NK-92 (cell line): ENCODE results near the gene NCR2.

Experiments
- DNase-seq: peaks from one replicate; lab custom pipeline; 2025; ENCODE audit not compliant: unreplicated experiment; lab: John Stamatoyannopoulos, UW

NCR2 gene

GRCh38 chr6:41327177-41327576 lies 8.2 kb upstream of the NCR2 start:
- DNase-seq, result no peak

DNA sequence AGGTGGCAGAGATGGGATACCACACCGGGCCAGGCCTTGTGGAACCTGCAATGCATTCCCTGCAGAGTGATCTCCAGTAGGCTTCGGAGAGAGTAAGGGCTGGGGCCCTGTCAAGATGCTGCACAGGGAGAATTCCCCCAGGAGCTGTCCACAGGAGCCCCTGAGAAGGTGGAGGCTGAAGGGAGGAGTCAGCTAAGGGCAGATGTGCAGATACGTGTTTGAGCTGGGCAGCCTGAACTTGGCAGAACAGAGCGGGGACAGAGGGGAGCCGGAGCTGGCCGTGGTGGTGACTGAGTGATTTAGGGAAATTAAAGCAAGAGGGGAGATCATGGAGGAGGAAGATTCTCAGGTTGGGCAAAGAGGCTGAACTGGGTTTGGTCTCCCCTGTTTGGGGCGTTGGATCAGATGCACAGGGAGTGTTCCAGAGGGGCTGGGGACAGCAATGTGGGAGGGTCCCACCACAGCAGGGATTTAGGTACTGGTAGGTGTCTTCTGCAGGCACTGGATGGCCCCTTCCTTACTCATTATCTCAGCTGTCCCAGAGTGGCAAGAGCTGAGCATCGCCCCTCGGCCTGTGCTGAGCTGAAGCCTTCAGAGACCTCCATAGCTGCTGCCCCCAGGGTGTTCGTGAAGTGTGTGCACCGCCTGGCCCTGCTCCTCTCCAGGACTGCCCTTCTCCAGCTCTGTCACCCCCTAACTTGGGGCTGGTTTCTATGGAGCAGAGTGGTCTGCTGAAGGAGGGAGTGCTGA lies 3.8 kb upstream of the NCR2 start:
- DNase-seq, result no peak

GRCh38 chr6:41332241-41332640 lies 3.2 kb upstream of the NCR2 start:
- DNase-seq, result no peak

DNA sequence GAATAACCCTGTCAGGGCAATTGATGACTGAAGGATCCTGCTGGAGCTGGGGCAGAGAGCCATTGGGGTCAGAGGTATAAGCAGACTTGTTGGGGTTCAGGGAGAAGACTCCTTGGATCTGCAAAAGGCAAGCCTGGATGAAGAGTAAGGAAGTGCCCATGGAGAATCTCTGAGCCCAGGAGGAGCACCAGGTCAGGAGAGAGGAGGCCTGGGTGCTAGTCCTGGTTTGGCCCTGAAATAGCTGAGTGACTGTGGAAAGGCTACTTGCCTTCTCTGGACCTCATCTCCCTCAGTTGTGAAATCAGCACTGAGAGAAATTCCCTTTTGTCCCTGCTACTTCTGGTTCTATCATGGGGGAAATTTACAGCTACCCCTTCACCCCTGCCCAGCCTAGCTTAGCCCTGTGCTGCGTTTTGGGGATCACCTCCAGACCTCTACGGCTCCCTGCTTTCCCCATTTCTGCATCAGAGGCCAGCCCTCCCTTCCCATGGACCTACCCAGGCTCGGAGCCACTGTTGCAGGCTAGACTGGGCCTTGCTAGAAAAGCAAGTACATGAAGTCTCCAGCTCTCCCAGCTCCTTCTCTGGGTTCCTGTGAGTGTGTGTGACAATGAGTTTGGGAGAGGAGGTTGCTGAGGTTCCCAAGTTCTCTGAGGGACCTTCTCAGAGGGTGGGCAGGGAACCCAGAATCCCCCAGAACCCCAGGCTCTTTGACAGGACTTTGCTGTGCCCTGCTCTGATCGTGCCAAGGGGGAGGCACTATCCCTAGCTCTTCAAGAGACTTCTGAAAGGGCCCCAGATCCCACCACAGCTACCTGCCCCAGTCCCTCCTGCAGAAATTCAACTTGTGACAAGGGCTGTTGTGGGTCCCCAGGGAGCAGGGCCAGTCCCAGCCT lies 2.3 kb upstream of the NCR2 start:
- DNase-seq, result no peak

- no peak for DNase-seq
Measured at GRCh38 chr6:41334482-41335040, 847 bp upstream of the NCR2 start.

- no peak for DNase-seq
Measured at GRCh38 chr6:41335943-41336342, 535 bp downstream of the NCR2 start.

- no peak for DNase-seq
Measured at GRCh38 chr6:41336824-41337223, 1.4 kb downstream of the NCR2 start.

GRCh38 chr6:41337709-41338108 lies 2.3 kb downstream of the NCR2 start:
- DNase-seq, result no peak

DNA sequence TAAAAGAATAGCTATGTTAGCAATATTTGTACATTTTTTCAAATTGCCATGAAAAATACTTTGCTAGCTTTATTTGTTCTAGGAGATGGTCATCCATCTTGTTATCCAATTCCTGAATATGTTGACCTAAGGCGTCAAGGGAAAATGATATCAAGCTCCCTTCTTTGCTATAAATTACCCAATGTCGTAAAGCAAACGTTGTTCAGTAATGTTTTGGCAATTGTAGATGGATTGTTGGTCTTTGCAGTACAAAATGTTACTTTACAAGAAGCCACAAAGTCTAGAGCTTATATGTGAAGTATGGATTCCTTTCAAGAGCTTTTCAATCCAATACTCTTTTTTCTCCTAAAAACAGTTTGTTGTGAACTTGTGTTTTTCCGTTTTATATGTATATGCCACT lies 3.3 kb downstream of the NCR2 start:
- DNase-seq, result no peak

DNA sequence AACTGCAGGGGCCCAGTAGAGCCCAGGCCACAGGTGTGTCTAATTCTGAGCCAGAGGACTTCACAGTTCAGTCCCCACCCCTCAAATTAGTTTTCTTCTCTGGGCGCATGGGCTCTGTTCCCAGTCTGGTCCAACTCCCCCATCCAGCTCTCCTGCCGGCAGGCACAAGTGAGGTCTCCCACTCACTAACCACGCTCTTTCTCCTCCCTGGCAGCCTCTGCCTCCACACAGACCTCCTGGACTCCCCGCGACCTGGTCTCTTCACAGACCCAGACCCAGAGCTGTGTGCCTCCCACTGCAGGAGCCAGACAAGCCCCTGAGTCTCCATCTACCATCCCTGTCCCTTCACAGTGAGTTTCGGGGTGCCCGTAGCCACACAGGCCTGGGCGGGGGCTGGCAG lies 6.2 kb downstream of the NCR2 start:
- DNase-seq, result no peak

DNA sequence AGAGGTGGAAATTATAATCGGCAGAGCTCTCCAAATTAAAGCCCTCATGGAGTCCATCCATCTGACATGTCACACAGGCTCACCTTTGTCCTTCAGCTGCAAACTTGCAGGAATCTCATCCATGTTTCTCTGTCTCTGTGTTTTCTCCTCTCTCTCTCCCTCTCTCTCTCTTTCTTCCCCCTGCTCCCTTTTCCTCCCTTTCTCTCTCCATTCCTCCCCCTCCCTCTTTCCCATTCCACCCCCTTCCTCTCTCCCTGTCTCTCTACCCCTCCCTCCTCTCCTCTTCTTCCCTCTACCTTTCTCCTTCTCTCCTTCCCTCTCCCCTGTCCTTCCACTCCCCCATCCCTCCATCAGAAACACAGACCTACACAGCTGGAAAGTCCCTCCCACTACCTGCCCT lies 6.8 kb downstream of the NCR2 start:
- DNase-seq, result no peak

DNA sequence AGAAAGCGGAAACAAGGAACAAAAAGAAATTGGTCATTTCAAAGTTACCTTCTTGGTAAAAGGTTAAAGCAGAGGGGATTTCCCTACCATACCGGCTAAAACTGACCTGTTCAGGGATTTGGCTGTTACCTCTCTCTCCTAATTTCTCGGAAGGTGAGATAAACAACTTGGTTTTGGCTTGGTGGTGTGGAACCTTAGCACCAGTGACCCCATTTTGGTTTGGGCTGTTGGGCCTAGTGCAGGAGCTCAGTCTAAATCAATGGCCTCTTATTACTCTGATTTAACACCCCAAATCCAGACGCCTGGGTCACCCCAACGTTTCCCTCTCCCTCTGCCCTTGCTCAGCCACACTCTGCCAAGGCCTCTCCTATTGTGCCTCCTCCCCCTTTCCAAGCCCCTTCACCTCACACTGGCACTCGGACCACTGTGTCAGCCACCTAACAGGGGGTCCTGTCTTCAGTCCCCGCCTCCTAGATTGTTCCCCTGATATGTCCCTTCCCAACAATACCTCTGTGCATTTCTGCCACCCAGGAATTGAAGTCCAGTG lies 8.3 kb downstream of the NCR2 start:
- DNase-seq, result no peak

- no peak for DNase-seq
Measured at GRCh38 chr6:41344876-41345275, 9.5 kb downstream of the NCR2 start.

- no peak for DNase-seq
Measured at GRCh38 chr6:41345901-41346300, 10.5 kb downstream of the NCR2 start.

DNA sequence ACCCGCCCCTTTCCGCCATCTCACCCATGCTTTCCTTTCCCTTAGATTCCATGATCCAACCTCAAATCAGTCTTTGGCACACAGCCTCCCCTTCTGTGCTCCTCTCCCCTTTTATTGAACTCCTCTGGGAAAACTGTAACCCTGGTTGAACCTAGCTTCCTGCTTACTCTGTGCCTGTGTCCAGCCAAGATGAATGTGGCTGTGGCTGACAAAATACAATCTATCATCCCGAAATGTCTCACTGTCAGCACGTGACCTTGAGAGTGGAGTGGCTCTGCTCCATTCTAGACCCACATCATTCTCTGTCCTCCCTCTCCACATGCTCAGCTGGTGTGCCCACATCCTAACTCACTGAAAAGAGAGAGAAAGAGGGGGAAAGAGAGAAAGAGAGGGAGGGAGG lies 11.0 kb downstream of the NCR2 start:
- DNase-seq, result no peak

- no peak for DNase-seq
Measured at GRCh38 chr6:41347378-41348050, 12.1 kb downstream of the NCR2 start.

- DNase-seq, result no peak
Measured at GRCh38 chr6:41348934-41349333, 13.5 kb downstream of the NCR2 start.

- DNase-seq, result no peak
Measured at GRCh38 chr6:41352396-41352795, 17.0 kb downstream of the NCR2 start.

DNA sequence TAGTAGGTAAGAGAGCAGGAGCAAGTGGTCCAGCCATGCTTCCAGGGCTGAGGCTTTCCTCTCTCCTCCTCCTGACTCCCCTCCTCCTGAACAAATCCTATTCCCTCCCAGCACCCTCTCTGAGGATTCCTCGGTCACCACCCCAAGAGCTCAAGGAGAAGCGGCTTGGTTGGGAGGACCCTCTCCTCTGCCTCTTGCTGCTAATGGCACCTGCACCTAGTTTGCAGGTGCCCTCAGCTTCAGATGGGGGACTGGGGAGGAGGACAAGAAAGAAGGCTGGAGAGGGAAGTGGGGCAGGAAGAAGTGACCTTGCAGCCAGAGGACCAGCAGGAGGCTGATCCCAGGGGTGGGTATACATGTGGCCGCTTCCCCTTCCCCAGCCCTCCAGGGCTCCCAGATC lies 17.5 kb downstream of the NCR2 start:
- no peak for DNase-seq

GRCh38 chr6:41353333-41353732 lies 17.9 kb downstream of the NCR2 start:
- no peak for DNase-seq

- no peak for DNase-seq
Measured at GRCh38 chr6:41355952-41356351, 20.5 kb downstream of the NCR2 start.
